Activated effector memory CD4-positive, alpha-beta T cell treated with anti-CD3 and anti-CD28 coated beads, Interleukin-2, amount 50 U/mL, for 16 hours (primary cell): ENCODE data around the gene NUDT13.
"Not testable (repeated sequence)": the region's sequence is repeated elsewhere in the genome, so short reads cannot be mapped to it uniquely, and the experiment has no call there.

ENCODE experiments used
- DNase-seq: peaks from one replicate; pipeline ENCODE4 v3.0.0-alpha.2; 2020

NUDT13 gene

GRCh38 chr10:73106301-73106700 lies 4.0 kb upstream of the NUDT13 start:
- no peak for DNase-seq

DNA sequence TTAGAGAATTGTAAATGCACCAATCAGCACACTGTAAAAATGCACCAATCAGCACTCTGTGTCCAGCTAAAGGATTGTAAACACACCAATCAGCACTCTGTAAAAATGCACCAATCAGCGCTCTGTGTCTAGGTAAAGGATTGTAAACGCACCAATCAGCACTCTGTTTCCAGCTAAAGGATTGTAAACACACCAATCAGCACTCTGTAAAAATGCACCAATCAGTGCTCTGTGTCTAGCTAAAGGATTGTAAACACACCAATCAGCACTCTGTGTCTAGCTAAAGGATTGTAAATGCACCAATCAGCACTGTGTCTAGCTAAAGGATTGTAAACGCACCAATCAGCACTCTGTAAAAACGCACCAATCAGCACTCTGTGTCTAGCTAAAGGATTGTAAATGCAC lies 1.0 kb upstream of the NUDT13 start:
- not testable (repeated sequence) for DNase-seq

- DNase-seq = not testable (repeated sequence)
Measured at GRCh38 chr10:73112032-73112431, 1.8 kb downstream of the NUDT13 start.

DNA sequence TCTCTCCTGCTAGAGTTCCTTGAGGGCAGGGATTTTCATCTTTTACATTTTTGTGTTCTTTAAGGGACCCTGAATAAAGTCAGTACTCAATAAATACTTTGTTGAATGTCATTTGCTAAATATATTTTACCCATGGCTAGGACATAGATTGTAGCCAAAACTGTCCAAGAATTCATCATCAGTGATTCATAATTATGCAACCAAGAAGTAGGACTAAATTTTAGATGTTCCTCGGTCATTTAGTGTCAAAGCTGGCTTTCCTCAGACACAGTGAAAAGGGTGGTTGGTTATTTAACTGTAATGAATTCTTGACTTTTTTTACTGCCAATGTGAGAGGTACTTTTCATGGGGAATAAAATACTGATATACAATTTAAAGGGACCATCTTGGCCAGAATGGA lies 3.3 kb downstream of the NUDT13 start:
- no peak for DNase-seq

DNA sequence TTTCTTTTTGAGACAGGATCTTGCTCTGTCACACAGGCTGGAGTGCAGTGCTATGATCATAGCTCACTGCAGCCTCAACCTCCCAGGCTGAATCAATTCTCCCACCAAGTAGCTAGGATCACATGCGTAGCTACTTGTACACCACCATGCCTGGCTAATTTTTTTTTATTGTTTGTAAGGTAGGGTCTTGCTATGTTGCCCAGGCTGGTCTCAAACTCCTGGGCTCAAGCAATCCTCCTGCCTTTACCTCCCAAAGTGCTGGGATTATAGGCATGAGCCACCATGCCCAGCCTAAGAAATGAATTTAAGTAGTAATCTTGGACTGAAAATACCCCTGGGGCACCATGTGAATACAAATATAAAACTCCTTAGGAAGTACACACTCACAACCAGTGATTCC lies 5.8 kb downstream of the NUDT13 start:
- DNase-seq = no peak

DNA sequence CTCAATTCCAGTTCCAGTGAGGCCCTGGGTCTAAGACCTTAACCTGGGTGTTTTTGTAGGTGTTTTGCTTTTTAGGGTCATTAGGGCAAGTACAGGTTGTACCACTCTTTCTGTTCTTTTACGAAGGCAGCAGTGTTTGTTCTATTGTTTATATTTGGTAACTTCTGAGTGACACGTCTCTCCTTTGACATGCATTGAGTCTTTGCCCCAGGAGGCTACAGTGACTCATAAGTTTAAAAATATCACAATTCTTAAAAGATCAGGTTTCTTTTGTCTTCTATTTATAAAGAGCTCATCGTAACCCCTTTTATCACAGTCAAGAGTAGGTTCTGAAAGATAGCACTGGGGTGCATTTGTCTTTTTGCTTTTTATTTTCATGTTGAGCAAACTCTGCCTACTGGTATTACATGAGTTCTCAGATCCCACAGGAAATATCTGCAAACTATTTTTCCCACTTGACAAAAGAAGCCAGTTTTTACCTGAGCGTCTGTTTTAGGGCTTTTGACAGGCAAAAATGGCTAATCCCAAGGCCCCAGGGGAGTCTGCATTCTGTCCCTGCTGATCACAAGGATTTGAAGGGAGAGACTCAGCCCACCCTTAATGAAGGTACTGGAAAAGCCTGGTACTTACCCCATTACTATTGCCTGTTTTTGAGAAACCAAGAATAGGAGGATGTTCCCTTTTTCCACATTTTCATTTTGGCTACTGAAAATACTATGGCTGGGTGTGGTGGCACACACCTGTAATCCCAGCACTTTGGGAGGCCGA lies 7.9 kb downstream of the NUDT13 start:
- DNase-seq = no peak

- DNase-seq = no peak
Measured at GRCh38 chr10:73119457-73119856, 9.2 kb downstream of the NUDT13 start.

DNA sequence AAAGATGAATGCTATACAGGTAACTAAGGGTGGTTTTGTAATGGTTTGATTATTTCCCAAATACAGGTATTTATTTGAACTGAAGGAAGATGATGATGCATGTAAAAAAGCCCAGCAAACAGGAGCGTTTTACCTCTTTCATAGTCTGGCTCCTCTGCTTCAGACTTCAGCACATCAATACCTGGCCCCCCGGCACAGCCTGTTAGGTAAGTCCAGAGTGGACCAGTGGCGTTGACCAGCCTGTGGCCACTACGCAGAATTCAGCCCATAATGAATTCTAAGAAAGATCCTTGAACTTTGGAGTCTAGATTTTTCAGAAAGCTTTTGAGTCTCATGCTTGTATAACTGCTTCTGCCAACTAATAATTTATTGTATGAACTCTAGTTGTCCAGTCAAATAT lies 9.7 kb downstream of the NUDT13 start:
- no peak for DNase-seq

DNA sequence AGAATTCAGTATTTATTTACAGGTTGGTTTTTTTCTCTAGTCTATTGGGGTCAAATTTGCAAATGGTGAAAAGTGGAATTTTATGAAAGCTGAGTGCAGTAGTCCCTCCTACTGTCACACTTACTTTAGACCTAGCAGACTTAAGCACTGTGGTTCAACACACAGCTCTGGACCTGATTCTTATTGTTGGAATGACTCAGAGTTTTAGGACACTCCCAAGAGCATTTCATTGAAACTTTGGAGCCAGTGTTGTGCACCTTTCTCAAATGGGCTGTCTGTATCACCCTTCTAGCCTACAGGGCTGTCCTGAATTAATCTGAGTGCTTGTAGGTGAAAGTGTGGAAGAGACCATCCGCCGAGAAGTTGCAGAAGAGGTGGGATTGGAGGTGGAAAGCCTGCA lies 16.1 kb downstream of the NUDT13 start:
- DNase-seq = no peak

DNA sequence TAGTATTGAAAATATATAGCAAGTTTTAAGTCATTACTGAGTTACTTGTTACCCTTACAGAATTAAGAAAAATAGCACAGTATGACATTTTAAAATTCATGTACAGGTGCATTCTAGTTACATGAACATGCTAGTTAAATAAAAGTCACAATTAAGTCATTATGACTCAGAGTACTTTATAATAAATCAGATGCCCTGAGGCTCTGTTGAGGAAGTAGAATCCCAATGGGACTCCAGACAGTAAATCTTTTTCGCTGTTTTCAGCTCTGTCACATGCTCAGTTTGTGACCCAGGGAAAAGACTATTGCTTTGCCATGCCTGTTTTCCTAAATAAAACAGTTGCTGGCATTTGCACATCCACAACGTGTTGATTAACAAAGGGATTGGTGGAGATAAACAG lies 21.0 kb downstream of the NUDT13 start:
- no peak for DNase-seq

GRCh38 chr10:73131913-73132686 lies 21.8 kb downstream of the NUDT13 start:
- DNase-seq = no peak

- no peak for DNase-seq
Measured at GRCh38 chr10:73134727-73135126, 24.5 kb downstream of the NUDT13 start.

- DNase-seq = no peak
Measured at GRCh38 chr10:73136627-73137026, 26.4 kb downstream of the NUDT13 start.

- no peak for DNase-seq
Measured at GRCh38 chr10:73139251-73139650, 29.0 kb downstream of the NUDT13 start.

- DNase-seq = no peak
Measured at GRCh38 chr10:73141603-73142002, 31.3 kb downstream of the NUDT13 start.

DNA sequence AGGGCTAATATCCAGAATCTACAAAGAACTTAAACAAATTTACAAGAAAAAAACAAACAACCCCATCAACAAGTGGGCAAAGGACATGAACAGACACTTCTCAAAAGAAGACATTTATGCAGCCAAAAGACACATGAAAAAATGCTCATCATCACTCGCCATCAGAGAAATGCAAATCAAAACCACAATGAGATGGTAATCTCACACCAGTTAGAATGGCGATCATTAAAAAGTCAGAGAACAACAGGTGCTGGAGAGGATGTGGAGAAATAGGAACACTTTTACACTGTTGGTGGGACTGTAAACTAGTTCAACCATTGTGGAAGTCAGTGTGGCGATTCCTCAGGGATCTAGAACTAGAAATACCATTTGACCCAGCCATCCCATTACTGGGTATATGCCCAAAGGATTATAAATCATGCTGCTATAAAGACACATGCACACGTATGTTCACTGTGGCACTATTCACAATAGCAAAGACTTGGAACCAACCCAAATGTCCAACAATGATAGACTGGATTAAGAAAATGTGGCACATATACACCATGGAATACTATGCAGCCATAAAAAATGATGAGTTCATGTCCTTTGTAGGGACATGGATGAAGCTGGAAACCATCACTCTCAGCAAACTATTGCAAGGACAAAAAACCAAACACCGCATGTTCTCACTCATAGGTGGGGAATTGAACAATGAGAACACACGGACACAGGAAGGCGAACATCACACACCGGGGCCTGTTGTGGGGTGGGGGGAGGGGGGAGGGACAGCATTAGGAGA lies 40.6 kb downstream of the NUDT13 start:
- not testable (repeated sequence) for DNase-seq

DNA sequence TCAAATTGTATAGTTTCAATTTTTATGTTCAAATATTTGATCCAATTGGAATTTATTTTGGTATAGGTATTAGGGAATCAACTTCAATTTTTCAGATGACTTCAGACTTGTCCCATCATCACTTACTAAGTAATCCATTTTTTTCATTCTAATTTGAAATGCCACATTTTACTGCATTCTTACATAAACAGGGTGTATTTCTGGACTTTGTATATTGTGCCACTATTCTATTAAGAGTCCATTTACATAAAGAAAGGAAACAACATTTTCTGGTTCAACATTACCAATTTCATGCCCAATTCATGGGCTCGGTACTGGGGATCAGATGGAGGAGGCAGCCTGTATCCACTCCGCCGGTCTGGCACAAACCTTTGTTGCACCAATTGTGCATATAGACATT lies 41.8 kb downstream of the NUDT13 start:
- no peak for DNase-seq

- no peak for DNase-seq
Measured at GRCh38 chr10:73156054-73156453, 45.8 kb downstream of the NUDT13 start.

DNA sequence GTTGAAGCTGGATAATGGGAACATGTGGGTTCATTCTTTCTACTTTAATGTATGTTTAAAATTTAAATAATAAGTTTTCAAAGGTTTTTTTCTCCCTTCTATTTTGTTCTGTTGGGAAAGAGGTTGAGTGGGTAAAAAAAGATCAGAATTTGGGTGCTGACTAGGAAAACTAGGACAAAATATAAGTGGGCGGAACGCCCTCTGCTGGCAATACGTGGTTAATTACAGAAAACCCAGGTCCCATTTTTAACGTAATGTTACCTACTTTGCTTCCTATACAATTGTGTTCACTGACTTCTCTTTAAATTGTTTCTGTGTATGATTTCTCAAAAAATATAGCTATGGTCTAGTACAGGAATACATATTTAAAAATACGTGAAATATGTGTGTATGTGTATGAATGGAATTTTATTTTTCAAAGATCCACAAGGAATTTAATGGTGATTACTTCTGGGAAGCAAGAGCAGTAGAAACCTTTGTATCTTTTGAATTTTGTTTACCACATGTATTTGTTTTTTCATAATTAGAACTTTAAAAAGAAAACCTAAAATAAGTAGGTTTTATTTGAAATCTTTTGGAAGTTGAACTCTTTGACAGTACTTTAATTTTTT lies 48.9 kb downstream of the NUDT13 start:
- peak; percentile 86 for DNase-seq

DNA sequence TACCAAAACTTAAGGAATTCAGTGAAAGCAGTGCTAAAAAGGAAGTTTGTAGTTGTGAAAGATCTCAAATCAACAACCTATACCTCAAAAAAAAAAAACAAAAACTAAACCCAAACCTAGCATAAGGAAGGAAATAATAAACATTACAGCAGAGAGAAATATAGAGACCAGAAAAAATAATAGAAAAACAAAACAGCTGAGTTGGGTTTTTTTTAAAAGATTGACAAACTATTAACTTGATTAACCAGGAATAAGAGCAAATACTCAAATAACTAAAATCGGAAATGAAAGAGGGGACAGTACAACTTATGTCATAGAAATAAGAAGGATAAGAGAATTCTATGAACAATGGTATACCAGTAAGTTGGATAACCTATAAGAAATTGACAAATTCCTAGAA lies 50.8 kb downstream of the NUDT13 start:
- no peak for DNase-seq

DNA sequence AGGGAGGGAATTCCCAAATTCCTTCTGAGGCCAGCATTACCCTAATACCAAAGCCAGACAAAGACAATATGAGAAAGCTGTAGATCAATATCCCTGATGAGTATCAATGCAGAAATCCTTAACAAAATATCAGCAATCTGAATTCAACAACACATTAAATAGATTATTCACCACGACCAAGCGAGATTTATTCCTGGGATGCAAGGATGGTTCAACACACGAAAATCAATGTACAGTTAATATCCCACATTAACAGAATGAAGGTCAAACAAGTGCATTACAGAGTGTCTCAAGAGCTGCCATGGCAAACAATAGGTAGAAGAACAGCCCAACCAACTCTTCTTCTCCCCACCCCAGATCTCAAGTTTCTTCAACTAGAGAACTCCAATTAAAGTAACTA lies 51.4 kb downstream of the NUDT13 start:
- DNase-seq = no peak

GRCh38 chr10:73163096-73163495 lies 52.8 kb downstream of the NUDT13 start:
- DNase-seq = no peak

GRCh38 chr10:73166972-73167371 lies 56.7 kb downstream of the NUDT13 start:
- no peak for DNase-seq
